Hepatocyte (in vitro differentiated cells): Measurements from ENCODE around the gene PRKCA. TPM values are rescaled to one million over a fixed set of nuclear protein-coding genes. Genes with fewer than 3 reads are reported as not detected.

Source experiments
- DNase-seq: peaks from one replicate; pipeline ENCODE4 v3.0.0-alpha.2; 2016; ENCODE audit warnings: low spot score
- H2AFZ ChIP-seq: fragments of 200-600 bp; sonication (generic); 2 replicates; pipeline ENCODE4 v1.6.0; 2016; ENCODE audit warnings: antibody characterized with exemption, mild to moderate bottlenecking
- H3K27ac ChIP-seq: fragments of 200-600 bp; sonication (generic); 2 replicates; pipeline ENCODE4 v1.5.1; 2016; ENCODE audit warnings: mild to moderate bottlenecking
- H3K27me3 ChIP-seq: fragments of 200-600 bp; sonication (generic); 2 replicates; pipeline ENCODE4 v1.6.1; 2016
- H3K36me3 ChIP-seq: fragments of 200-600 bp; sonication (generic); replicated peaks from 2 replicates; pipeline ENCODE4 v1.5.1; 2016; ENCODE audit warnings: low read depth; ENCODE audit not compliant: insufficient read depth
- H3K4me1 ChIP-seq: fragments of 200-600 bp; sonication (generic); 2 replicates; pipeline ENCODE4 v1.5.1; 2016; ENCODE audit warnings: mild to moderate bottlenecking, moderate library complexity; ENCODE audit not compliant: insufficient read depth
- H3K4me2 ChIP-seq: fragments of 200-600 bp; sonication (generic); 2 replicates; pipeline ENCODE4 v1.6.0; 2016
- H3K4me3 ChIP-seq: fragments of 200-600 bp; sonication (generic); 2 replicates; pipeline ENCODE4 v1.5.1; 2016; ENCODE audit warnings: mild to moderate bottlenecking
- H3K79me2 ChIP-seq: fragments of 200-600 bp; sonication (generic); 2 replicates; pipeline ENCODE4 v1.6.0; 2017; ENCODE audit warnings: mild to moderate bottlenecking
- H3K9me2 ChIP-seq: fragments of 200-600 bp; sonication (generic); replicated peaks from 2 replicates; pipeline ENCODE4 v1.6.0; 2017; ENCODE audit warnings: mild to moderate bottlenecking; ENCODE audit not compliant: insufficient read depth
- H3K9me3 ChIP-seq: fragments of 200-600 bp; sonication (generic); 2 replicates; pipeline ENCODE4 v1.5.1; 2016; ENCODE audit warnings: low read depth, mild to moderate bottlenecking
- H4K20me1 ChIP-seq: fragments of 200-600 bp; sonication (generic); 2 replicates; pipeline ENCODE4 v1.6.0; 2016; ENCODE audit warnings: mild to moderate bottlenecking; ENCODE audit not compliant: insufficient read depth, poor library complexity, severe bottlenecking
- EZH2 ChIP-seq: fragments of 200-600 bp; sonication (generic); IDR thresholded peaks from 2 replicates; pipeline ENCODE4 v1.6.1; 2016; ENCODE audit warnings: antibody characterized with exemption, mild to moderate bottlenecking, borderline replicate concordance
- EZH2phosphoT487 ChIP-seq: fragments of 200-600 bp; sonication (generic); IDR thresholded peaks from one replicate; pipeline ENCODE4 v1.6.1; 2018; ENCODE audit warnings: antibody characterized with exemption, mild to moderate bottlenecking, low read depth, moderate library complexity; ENCODE audit not compliant: unreplicated experiment, severe bottlenecking
- WGBS: methylation state at CpG from one replicate; pipeline ENCODE4 v1.1.6; 2016; ENCODE audit warnings: low lambda C conversion rate; ENCODE audit errors: missing lambda C conversion rate; 5-methylcytosine and 5-hydroxymethylcytosine counted together
- polyA plus RNA-seq: library from polyadenylated mRNA; unstranded; fragments of >200 nt; fragmentation: Nextera tagmentation; extraction: Ambion mirVana; gene quantifications from 2 replicates; pipeline ENCODE4 v1.2.1, GENCODE V29; 2016
- total RNA-seq: library from RNA; depleted of rRNA; stranded (reverse); fragments of >200 nt; gene quantifications from 2 replicates; pipeline ENCODE4 v1.2.3, GENCODE V29; 2014
- TF ChIP-seq, protein P1 (sequence below): fragments of 200-600 bp; sonication (generic); IDR thresholded peaks from 2 replicates; pipeline ENCODE4 v1.5.1; 2016; ENCODE audit warnings: antibody characterized with exemption, mild to moderate bottlenecking; ENCODE audit not compliant: poor library complexity

The PRKCA gene
- total and polyA plus RNA-seq, 2 experiments from 2014 or later: 5.9 to 18.5 TPM

DNA sequence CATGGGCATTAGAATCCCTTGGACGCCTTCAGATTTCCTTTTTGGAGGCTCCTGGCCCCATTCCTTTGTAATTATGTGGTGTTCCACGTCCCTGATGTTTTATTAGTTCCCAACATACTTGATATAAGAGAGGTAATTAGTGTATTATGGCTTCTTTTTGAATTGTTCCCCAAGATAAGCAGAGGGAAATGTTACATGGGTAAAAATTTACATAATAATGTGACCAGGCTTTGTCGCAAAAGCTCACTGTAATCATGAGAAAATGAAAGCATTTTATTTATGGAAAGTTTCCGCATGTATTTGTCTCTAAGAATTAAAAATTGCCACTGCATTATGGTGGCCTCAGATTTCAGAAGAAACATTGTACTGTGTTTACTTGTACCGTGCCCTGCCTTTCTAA lies 177.8 kb downstream of the PRKCA start:
- Histone ChIP-seq H3K4me2 (no peak overlapping the region), H3K79me2 (no peaks in the 10 kb centered on the region), H3K27me3 (no peaks in the 10 kb centered on the region), H3K9me3 (no peaks in the 10 kb centered on the region), H3K4me1 (no peaks in the 10 kb centered on the region), H3K9me2 (no peaks in the 10 kb centered on the region), H3K27ac (no peak overlapping the region), H2AFZ (no peak overlapping the region), H4K20me1 (no peaks in the 10 kb centered on the region), H3K4me3 (no peak overlapping the region), H3K36me3 (no peaks in the 10 kb centered on the region)
- DNase-seq: no peak
- WGBS: 90% methylated on average over 5 of the region's 5 CpGs
- TF ChIP-seq, protein P1, sequence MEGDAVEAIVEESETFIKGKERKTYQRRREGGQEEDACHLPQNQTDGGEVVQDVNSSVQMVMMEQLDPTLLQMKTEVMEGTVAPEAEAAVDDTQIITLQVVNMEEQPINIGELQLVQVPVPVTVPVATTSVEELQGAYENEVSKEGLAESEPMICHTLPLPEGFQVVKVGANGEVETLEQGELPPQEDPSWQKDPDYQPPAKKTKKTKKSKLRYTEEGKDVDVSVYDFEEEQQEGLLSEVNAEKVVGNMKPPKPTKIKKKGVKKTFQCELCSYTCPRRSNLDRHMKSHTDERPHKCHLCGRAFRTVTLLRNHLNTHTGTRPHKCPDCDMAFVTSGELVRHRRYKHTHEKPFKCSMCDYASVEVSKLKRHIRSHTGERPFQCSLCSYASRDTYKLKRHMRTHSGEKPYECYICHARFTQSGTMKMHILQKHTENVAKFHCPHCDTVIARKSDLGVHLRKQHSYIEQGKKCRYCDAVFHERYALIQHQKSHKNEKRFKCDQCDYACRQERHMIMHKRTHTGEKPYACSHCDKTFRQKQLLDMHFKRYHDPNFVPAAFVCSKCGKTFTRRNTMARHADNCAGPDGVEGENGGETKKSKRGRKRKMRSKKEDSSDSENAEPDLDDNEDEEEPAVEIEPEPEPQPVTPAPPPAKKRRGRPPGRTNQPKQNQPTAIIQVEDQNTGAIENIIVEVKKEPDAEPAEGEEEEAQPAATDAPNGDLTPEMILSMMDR: no peak
- no peak for TF ChIP-seq EZH2phosphoT487
- no peak for TF ChIP-seq EZH2

DNA sequence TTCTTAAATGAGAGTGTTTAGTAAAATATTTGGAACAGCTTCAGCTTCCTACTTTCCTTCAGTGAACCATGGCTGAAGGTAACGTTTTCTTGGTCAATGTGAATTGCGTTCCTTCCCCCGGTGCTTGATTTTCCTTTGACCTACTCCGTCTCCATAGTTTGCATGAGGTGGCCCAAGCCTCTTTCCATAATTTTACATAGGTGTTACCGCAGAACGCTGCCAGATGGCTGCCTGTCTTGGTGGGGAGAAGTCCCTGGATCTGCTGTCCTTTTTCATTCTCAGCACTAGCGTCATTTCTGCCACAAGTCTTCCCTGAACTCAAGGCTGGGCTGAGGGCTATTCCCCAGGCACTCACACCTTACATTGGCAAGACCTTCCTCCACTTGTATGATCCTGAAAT lies 178.4 kb downstream of the PRKCA start:
- Histone ChIP-seq H3K27me3 (no peaks in the 10 kb centered on the region), H3K79me2 (no peaks in the 10 kb centered on the region), H3K36me3 (no peaks in the 10 kb centered on the region), H3K27ac (no peak overlapping the region), H3K9me3 (no peaks in the 10 kb centered on the region), H3K4me2 (no peak overlapping the region), H4K20me1 (no peaks in the 10 kb centered on the region), H2AFZ (no peak overlapping the region), H3K4me3 (no peak overlapping the region), H3K4me1 (no peaks in the 10 kb centered on the region), H3K9me2 (no peaks in the 10 kb centered on the region)
- no peak for TF ChIP-seq EZH2phosphoT487
- TF ChIP-seq, protein P1: no peak
- TF ChIP-seq EZH2: no peak
- DNase-seq: no peak
- WGBS: 96% methylated on average over 7 of the region's 7 CpGs

- H3K79me2 ChIP-seq: no peaks in the 10 kb centered on the region
- H3K27me3 ChIP-seq: no peaks in the 10 kb centered on the region
- no peaks in the 10 kb centered on the region for H3K36me3 ChIP-seq
- H3K9me3 ChIP-seq: no peaks in the 10 kb centered on the region
- no peak for TF ChIP-seq EZH2phosphoT487
- TF ChIP-seq, protein P1: no peak
- TF ChIP-seq EZH2: no peak
- DNase-seq: no peak
- no peak overlapping the region for H3K4me3 ChIP-seq
- no peaks in the 10 kb centered on the region for H3K9me2 ChIP-seq
- no peak overlapping the region for H3K4me2 ChIP-seq
- H3K27ac ChIP-seq: no peak overlapping the region
- no peak overlapping the region for H2AFZ ChIP-seq
- no peaks in the 10 kb centered on the region for H3K4me1 ChIP-seq
- H4K20me1 ChIP-seq: no peaks in the 10 kb centered on the region
- 93% methylated on average over 8 of the region's 8 CpGs for WGBS
Observed at GRCh38 chr17:66481271-66481670, 178.9 kb downstream of the PRKCA start.

DNA sequence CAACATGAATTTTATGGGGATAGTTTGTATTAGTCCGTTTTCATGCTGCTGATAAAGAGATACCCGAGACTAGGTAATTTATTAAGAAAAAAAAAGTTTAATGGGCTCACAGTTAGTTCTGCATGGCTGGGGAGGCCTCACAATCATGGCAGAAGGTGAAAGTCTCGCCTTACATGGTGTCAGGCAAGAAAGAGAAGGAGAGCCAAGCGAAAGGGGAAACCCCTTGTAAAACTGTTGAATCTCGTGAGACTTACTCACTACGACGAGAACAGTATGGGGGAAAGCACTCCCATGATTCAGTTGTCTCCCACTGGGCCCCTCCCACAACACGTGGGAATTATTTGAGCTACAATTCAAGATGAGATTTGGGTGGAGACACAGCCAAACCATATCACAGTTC lies 181.5 kb downstream of the PRKCA start:
- Histone ChIP-seq H3K4me1 (peaks cover 6% of the 10 kb centered on the region), H3K27ac (no peak overlapping the region), H3K79me2 (no peaks in the 10 kb centered on the region), H3K27me3 (no peaks in the 10 kb centered on the region), H2AFZ (no peak overlapping the region), H3K4me2 (no peak overlapping the region), H3K4me3 (no peak overlapping the region), H3K9me2 (no peaks in the 10 kb centered on the region), H4K20me1 (no peaks in the 10 kb centered on the region), H3K36me3 (no peaks in the 10 kb centered on the region), H3K9me3 (no peaks in the 10 kb centered on the region)
- WGBS: 86% methylated on average over 8 of the region's 8 CpGs
- TF ChIP-seq, protein P1: no peak
- TF ChIP-seq EZH2: no peak
- no peak for DNase-seq
